K562 (cell line): ENCODE results near the gene ZNF280C. TPM values are rescaled to one million over a fixed set of nuclear protein-coding genes. Genes with fewer than 3 reads are reported as not detected.

Experiments
- E2F3 ChIP-seq: fragments of 250-450 bp; sonication (Bioruptor Pico); IDR thresholded peaks from 2 replicates; pipeline ENCODE4 v1.4.0; 2020; ENCODE audit warnings: mild to moderate bottlenecking
- E2F6 ChIP-seq, 2 experiments: IDR thresholded peaks; 2 replicates each; pipeline ENCODE4 v1.6.1; 2011; ENCODE audit warnings: borderline replicate concordance in 1 of 2, control low read depth in 1 of 2, low read depth in 1 of 2, low read length in 1 of 2, mild to moderate bottlenecking in 1 of 2, mixed read lengths in 1 of 2, moderate library complexity in 1 of 2; ENCODE audit not compliant: insufficient read depth in 1 of 2, insufficient read length in 1 of 2, poor library complexity in 1 of 2, severe bottlenecking in 1 of 2; ENCODE audit errors: extremely low read depth in 1 of 2
- MGA ChIP-seq: fragments of 450-650 bp; IDR thresholded peaks from 2 replicates; pipeline ENCODE4 v1.6.1; 2016; ENCODE audit warnings: mild to moderate bottlenecking, moderate library complexity
- MYC ChIP-seq, 2 experiments: fragments of 250-450 bp in 1 of 2; sonication (Bioruptor Pico) in 1 of 2; IDR thresholded peaks; 2 replicates each; pipeline versions ENCODE4 v1.5.1 to v1.6.1; 2012 to 2021; ENCODE audit warnings: low read depth in 2 of 2, borderline replicate concordance in 1 of 2, improper control_type of control experiment in 1 of 2, low read length in 1 of 2, mild to moderate bottlenecking in 1 of 2, moderate library complexity in 1 of 2
- OTX1 ChIP-seq: fragments of 450-650 bp; formaldehyde crosslinking; IDR thresholded peaks from 2 replicates; pipeline ENCODE4 v1.4.0; 2022; ENCODE audit warnings: mild to moderate bottlenecking
- PHF8 ChIP-seq: fragments of 200-600 bp; sonication (generic); IDR thresholded peaks from 2 replicates; pipeline ENCODE4 v1.6.1; 2012; ENCODE audit warnings: mixed run types, mild to moderate bottlenecking, inconsistent platforms, low read length, moderate library complexity, borderline replicate concordance
- TAF7 ChIP-seq: fragments of 450-650 bp; IDR thresholded peaks from 2 replicates; pipeline ENCODE4 v1.6.1; 2016; ENCODE audit warnings: missing genetic modification characterization, missing compliant biosample characterization
- TFE3 ChIP-seq: fragments of 450-650 bp; formaldehyde crosslinking; IDR thresholded peaks from 2 replicates; pipeline ENCODE4 v1.4.0; 2020; ENCODE audit warnings: mild to moderate bottlenecking, mixed read lengths
- ZFX ChIP-seq: sonication (generic); formaldehyde crosslinking; IDR thresholded peaks from 2 replicates; pipeline ENCODE4 v1.8.0; 2022; ENCODE audit warnings: mild to moderate bottlenecking, missing genetic modification reagents, moderate library complexity
- polyA plus RNA-seq, 8 experiments: library from polyadenylated mRNA; depleted of rRNA in 4 of 8; stranded (reverse) in 5 of 8; unstranded in 3 of 8; fragments of >200 nt; fragmentation: Nextera tagmentation in 2 of 8; fragmentation: Illumina TruSeq in 1 of 8; extraction: Ambion mirVana in 2 of 8; extraction: Trizol in 1 of 8; gene quantifications; 2 replicates each; pipeline versions ENCODE4 v1.2.1 to v1.2.3, GENCODE V29; 2011 to 2014; ENCODE audit warnings: inconsistent platforms in 1 of 8, missing spikeins in 1 of 8
- total RNA-seq, 7 experiments: library from RNA; depleted of rRNA in 6 of 7; stranded (reverse); fragments of >200 nt in 6 of 7; fragmentation: Illumina TruSeq in 2 of 7; extraction: Trizol in 2 of 7; gene quantifications; 2 replicates each; pipeline versions ENCODE4 v1.2.1 to v1.2.3, GENCODE V29; 2011 to 2021; ENCODE audit warnings: low replicate concordance in 1 of 7
- TF ChIP-seq, protein P1 (sequence below): fragments of 200-800 bp; sonication (Bioruptor generic); IDR thresholded peaks from 2 replicates; pipeline ENCODE4 v1.6.1; 2017; ENCODE audit warnings: missing genetic modification characterization, missing compliant biosample characterization

Gene ZNF280C
- total and polyA plus RNA-seq, 9 of the 15 experiments (the other 6 are each of a cell fraction or from before 2014, with no cell fraction given), result 1.6 to 8.3 (median 4.4) TPM

- 0 out of 2 replicates have a peak, but pooled peaks have one; percentile 29 for TF ChIP-seq E2F3
- peak in 1 of 2 experiments; percentile 37 for TF ChIP-seq E2F6 (IDR thresholded peaks at IDR 0.05; ENCODE audit: borderline replicate concordance in 1 of 2, extremely low read depth in 1 of 2, insufficient read depth in 1 of 2, insufficient read length in 1 of 2, low read depth in 1 of 2, low read length in 1 of 2, poor library complexity in 1 of 2, severe bottlenecking in 1 of 2)
- peak; percentile 78 for TF ChIP-seq PHF8
- peak; percentile 37; the same call in 1 of the 2 replicates for TF ChIP-seq TFE3 (CRISPR knock-in tag)
- 0 out of 2 replicates have a peak, but pooled peaks have one; percentile 44 for TF ChIP-seq OTX1 (CRISPR knock-in tag)
- TF ChIP-seq MYC (IDR thresholded peaks at IDR 0.05; ENCODE audit: low read depth, low read length), result 0 out of 2 replicates have a peak, but pooled peaks have one; percentile 27
- TF ChIP-seq MYC (CRISPR knock-in tag; IDR thresholded peaks at IDR 0.05; ENCODE audit: borderline replicate concordance, low read depth), result no peak
- peak; percentile 82 for TF ChIP-seq MGA
- TF ChIP-seq ZFX, result peak; percentile 91
- peak; percentile 64 for TF ChIP-seq TAF7 (tag)
- TF ChIP-seq, protein P1, sequence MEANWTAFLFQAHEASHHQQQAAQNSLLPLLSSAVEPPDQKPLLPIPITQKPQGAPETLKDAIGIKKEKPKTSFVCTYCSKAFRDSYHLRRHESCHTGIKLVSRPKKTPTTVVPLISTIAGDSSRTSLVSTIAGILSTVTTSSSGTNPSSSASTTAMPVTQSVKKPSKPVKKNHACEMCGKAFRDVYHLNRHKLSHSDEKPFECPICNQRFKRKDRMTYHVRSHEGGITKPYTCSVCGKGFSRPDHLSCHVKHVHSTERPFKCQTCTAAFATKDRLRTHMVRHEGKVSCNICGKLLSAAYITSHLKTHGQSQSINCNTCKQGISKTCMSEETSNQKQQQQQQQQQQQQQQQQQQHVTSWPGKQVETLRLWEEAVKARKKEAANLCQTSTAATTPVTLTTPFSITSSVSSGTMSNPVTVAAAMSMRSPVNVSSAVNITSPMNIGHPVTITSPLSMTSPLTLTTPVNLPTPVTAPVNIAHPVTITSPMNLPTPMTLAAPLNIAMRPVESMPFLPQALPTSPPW, result peak; percentile 56; the same call in 1 of the 2 replicates
Observed at GRCh38 chrX:130165181-130165702, 103.5 kb downstream of the ZNF280C start (continued).
